SIG-M5 (cell line): ENCODE data around the gene KIF6.

Source experiments
- DNase-seq: peaks from one replicate; lab custom pipeline; 2025; lab: John Stamatoyannopoulos, UW

Gene KIF6

GRCh38 chr6:39381550-39382140, 343.6 kb downstream of the KIF6 start:
- DNase-seq, result no peak

GRCh38 chr6:39380837-39381549, 344.2 kb downstream of the KIF6 start:
- no peak for DNase-seq

DNA sequence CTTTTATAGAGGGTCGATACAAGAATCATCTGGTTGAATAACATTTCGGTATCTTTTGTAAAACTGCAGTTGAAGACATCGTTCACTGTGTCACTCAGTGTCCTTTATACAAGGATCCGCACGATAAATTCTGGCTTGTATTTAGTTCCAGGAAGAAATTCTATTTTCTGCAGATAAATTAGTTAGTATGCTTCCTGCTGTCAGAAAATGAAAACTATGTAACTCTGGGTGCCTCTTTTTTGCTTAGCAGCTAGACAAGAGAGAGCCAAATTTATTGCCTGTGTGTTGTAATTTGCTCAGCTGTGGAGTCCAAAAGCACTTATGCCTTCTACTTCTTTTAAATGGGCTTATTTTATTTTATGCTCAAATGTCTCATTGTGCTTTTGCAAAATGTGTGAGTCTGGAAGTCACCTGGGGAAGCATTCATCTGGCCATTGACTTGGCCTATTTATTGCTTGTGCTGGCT, 346.2 kb downstream of the KIF6 start:
- no peak for DNase-seq

GRCh38 chr6:39378175-39378959, 346.8 kb downstream of the KIF6 start:
- no peak for DNase-seq

- DNase-seq, result no peak
Measured at GRCh38 chr6:39377539-39377950, 347.7 kb downstream of the KIF6 start.

GRCh38 chr6:39375405-39375804, 349.8 kb downstream of the KIF6 start:
- DNase-seq, result no peak

DNA sequence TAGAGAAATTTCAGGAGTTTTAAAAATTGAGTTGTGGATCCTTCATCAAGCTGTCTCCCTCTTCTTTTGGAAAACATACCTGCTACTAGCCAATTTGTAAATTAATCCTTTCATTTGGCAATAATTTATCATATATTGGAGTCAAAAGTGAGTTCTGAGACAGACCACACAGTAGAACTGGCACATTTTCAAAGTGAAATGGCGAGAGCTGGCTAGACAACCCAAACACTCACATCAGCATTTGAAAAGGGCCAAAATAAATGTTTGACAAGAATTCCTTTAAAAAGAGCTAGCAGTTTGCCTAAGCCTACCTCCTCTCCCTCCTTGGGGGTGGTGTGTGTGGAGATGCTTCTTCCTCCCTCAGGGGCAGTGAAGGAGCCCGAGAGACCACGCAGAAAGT, 354.8 kb downstream of the KIF6 start:
- no peak for DNase-seq

DNA sequence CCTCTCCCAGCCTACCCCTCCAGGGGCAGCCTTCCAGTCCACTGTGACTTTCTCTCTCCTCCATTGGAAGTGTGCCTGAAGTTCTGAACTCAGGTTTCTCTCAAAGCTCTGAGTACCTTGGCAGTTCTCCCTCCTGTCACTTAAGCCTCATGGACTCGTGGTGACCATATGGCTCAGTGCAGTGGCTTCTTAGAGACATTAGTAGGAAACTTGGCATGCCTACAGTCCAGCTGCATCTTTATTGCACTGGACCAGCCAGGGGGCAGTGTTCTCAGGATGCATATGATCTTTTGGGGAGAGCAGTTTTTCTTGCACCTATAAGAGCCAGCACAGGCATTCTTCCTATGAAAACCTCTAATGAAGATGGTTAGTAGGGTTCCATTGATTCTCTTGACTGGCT, 355.2 kb downstream of the KIF6 start:
- no peak for DNase-seq

GRCh38 chr6:39367700-39368099, 357.5 kb downstream of the KIF6 start:
- DNase-seq, result no peak

- DNase-seq, result no peak
Measured at GRCh38 chr6:39366931-39367618, 358.1 kb downstream of the KIF6 start.

DNA sequence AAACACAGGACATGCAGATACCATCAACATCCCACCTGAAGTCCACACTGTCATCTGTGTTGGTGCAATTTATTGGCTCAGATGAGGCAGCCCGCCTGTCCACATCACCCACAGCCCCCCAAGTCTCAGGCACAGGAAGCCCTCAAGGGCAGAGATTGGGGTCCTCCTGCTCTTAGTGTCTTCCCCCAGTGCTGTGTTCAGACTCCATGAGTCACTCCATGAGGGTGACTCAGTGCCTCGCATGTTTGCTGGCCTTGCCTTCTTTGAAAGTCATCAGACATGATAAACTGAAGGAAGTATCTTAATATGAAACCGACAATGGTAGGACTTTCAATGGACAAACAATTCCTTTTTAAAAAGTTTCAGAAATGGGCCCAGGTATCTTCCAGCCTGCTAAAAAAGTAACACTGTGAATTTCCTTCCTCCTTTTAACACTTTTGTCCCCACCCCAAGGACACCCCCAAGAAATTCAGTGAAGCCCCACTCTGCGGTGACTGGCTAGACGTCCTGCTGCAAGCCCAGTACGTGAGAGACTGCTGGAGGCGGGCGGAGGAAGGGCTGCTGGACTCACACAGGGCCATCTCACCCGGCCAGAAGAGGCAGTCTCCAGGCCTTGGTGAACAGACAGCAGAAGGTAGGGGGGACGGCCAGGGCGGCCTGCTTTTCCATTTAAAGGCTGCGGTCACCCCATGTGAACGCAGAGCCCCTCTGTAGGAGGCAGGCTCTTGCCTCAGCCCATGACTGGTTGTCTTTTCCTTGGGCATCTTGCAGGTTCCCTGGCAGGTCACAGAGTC, 359.7 kb downstream of the KIF6 start:
- no peak for DNase-seq

- no peak for DNase-seq
Measured at GRCh38 chr6:39363280-39363679, 361.9 kb downstream of the KIF6 start.

GRCh38 chr6:39362487-39362865, 362.7 kb downstream of the KIF6 start:
- no peak for DNase-seq

- DNase-seq, result no peak
Measured at GRCh38 chr6:39361657-39362486, 363.3 kb downstream of the KIF6 start.

GRCh38 chr6:39360378-39360777, 364.8 kb downstream of the KIF6 start:
- no peak for DNase-seq

DNA sequence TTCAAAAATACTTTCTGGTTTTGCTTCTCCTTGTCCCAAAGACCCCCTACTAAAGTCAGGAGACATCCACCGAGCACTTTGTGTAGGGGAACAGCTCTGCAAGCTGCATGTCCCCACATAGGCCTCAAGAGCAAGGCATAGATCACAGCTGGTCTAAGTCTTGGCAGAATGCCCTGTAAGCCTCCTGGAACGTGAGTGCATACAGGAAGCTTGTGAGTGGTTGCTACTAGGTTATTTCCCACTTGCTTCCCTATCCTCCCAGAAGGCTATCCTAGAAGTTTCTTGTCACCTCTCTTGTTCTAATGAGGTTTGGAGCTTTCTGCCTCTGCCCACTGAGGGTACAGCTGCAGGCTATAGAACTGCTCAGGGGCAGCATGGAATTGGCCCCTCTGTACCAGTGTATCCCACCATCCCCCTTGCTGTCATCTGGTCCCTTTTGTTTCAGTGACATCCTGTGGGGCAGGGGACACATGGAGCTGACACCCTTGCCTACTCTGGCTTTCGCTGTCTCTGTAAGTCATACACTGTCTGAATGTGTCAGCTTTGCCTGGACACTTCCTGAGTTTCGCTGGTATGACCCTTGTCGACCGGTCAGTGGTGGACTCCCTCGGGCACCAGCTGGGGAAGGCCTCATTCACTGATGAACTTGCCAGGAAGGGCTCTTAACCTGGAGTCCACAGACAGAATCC, 367.1 kb downstream of the KIF6 start:
- DNase-seq, result no peak

DNA sequence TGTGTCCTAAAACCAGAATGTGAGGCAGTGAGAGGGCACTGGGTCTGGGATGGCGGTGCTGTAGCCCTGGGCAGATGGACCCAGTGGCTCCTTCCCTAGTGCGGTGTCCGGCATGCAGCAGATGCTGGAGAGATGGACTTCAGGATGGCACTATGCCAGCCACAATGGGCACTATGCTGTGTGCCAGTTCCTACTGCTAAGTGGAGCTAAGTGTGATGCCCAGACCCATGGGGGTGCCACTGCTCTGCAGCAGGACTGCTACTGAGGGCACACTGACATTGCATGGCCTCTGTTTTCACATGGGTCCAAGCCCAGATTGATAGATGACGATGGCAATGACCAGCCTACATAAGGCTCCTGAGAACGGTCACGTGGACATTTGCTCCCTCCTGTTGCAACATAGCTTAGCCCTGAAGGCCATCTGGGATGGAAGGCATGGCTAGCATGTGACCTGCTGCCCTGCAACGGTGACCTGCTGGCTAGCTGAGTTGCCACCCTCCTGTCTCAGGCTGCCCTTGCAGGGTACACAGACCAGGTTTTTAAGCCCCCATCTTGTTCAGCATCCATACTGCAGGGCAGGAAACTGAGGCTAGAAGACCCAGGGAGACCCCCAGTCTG, 371.4 kb downstream of the KIF6 start:
- no peak for DNase-seq

GRCh38 chr6:39350723-39351505, 374.3 kb downstream of the KIF6 start:
- no peak for DNase-seq

DNA sequence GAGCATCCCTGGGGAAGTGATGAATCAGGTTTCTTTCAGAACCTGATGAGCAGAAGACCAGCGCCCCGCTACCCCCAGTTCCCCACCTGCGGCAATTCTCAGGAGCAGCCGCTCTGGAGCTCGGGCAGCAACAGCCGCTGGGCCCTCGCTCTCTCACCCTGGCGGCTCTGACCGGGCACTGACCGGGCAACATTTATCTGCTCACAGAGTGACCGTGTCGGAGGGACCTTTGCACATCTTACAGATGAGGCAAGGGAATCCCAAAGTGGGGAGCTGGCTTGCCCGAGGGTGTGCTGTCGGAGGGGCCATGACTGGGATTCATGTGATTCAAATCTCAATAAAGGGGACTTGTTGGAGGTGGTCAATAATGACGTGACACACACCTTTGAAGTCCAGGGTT, 376.5 kb downstream of the KIF6 start:
- no peak for DNase-seq
